ENCODE results near the gene CSAD.
A peak's percentile ranks its signal among the peaks of the same experiment; 100 is the strongest.

CSAD gene

GRCh38 chr12:53201639-53202038 is 20.9 kb upstream of the CSAD start:
- peak overlapping the region in 3 of 21 experiments; percentile 58 to 75 (median 64) for H3K27ac ChIP-seq
- H3K4me3 ChIP-seq, result no peak overlapping the region

- Histone ChIP-seq H3K27ac (peak overlapping the region in 7 of 21 experiments; percentile 17 to 75 (median 59)), H3K4me3 (no peak overlapping the region)
Measured at GRCh38 chr12:53201177-53201541, 20.4 kb upstream of the CSAD start.

GRCh38 chr12:53200458-53201176 is 19.9 kb upstream of the CSAD start:
- peak overlapping the region in 8 of 21 experiments; percentile 17 to 75 (median 58) for H3K27ac ChIP-seq

GRCh38 chr12:53200107-53200457 is 19.4 kb upstream of the CSAD start:
- no peak overlapping the region for H3K4me3 ChIP-seq
- H3K27ac ChIP-seq, result peak overlapping the region in 5 of 21 experiments; percentile 53 to 75 (median 63)

More at GRCh38 chr12:53200458-53201176, 19.9 kb upstream of the CSAD start:
- H3K4me3 ChIP-seq, result no peak overlapping the region

DNA sequence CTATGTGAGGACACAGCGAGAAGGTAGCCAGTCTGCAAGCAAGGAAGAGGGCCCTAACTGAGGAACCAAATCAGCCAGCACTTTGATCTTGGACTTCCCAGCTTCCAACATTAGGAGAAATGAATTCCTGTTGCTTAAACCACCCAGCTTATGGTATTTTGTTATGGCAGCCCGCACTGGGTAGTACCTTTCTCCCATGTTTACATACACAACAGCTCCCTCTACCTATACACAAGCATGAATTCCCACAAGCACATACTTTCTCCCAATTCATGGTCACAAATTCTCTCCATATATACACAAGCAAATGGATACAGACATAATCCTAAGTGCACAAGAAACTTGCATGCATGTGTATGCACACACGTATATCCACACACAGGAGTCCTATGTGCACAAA is 19.0 kb upstream of the CSAD start:
- Histone ChIP-seq H3K4me3 (no peak overlapping the region), H3K27ac (peak overlapping the region in 1 of 21 experiments; percentile 75)

- H3K4me3 ChIP-seq, result no peak overlapping the region
- peak overlapping the region in 3 of 21 experiments; percentile 30 to 75 (median 32) for H3K27ac ChIP-seq
Measured at GRCh38 chr12:53198486-53199110, 17.9 kb upstream of the CSAD start.

- Histone ChIP-seq H3K27ac (peak overlapping the region in 2 of 21 experiments; percentile 9 to 28), H3K4me3 (peak overlapping the region in 1 of 7 experiments; percentile 8)
Measured at GRCh38 chr12:53197011-53197640, 16.4 kb upstream of the CSAD start.

DNA sequence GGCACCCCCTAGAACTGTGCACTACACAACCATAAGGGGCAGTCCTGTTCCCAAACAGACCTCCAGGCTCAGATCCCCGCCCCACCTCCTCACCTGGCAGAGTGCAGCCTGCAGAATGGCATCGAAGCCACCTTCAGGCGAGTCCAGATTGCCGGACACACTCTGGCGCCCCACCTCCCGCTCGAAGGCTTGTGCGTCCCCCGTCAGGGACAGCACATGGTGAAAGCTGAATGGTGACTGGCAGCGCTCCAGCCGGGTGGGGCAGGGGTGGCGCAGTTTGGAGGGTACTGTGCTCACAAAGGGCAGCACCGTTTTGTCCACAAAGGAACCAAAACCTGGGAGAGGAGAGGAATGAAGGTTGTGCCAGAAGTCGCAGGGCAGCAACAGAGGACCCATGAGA is 15.8 kb upstream of the CSAD start:
- no peak overlapping the region for H3K4me3 ChIP-seq
- no peak overlapping the region for H3K27ac ChIP-seq

DNA sequence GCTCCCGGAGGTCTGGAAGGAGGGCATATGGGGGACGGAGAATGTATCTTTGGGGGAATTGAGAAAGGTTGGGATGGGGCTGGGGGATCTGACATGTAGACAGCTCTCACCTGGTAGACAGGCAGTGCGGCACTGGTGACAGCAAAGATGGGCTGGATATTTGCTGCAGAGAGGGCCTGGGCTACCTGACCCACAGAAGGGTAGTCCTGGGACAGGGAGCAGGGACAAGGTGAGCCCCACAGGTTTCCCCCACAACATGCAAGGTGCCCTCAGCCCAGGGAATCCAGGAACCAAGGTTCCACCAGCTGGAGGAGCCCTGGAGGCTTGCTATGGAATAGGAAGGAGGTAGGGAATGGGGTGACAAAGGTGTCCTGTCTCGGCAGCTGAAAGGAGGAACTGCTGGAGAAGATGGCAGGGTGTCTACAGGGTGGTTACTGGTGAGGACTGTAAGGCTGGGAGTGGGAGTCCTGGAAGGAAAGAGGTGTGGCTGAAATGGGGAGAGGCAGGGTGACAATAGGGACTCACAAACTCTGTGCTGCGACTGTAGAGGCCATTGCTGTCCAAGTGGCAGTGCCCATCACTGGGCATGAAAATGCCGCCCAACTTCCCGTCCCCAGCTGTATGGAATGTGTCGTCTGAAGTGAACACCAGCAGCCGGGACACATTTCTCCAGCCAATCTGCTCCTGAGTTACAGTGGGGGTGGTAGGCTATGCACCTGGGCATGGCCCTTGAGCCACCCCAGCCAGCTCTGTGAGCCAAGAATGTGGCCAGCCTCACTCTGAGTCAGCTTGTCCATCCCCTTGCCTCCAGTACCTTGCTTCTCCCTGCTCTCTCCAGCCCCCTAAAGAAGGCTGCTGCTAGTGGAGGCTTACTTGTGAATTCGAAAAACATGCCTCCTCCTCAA is 15.0 kb upstream of the CSAD start:
- Histone ChIP-seq H3K4me3 (no peak overlapping the region), H3K27ac (no peak overlapping the region)

- Histone ChIP-seq H3K27ac (no peak overlapping the region), H3K4me3 (no peak overlapping the region)
Measured at GRCh38 chr12:53194973-53195372, 14.2 kb upstream of the CSAD start.

DNA sequence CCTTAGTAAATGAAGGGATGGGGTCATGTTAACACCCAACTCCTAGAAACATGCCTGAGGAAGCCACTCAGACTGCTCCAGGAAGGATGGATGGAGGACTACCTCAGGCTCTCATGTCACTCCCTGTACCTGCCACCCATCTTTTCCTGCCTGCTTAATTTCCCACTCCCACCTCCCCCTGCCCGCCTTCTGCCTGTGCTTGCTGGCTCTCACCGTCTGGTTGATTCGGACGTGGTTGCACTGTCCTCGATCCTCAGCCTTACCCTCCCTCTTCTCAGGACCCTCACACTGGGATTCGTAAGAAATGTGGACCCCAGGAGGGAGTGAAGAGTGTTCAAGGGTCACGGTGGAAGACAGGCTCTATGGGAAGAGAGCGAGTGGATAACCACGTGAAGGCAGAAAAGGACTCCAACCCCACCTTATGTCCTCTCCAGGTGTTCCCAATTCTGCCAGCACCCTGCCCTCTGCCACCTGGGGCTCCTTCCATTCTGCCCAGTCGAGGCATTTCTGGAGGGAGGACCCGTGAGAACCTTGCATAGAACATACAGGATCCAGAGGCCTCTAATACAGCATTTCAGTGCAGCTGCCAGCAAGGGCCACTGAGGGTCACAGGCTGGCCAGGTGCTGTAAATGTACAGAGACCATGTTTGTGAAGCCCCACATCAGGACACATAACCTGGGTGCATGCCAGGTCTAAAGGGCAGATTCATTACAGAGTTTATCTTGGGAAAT is 13.4 kb upstream of the CSAD start:
- H3K4me3 ChIP-seq, result no peak overlapping the region
- no peak overlapping the region for H3K27ac ChIP-seq

DNA sequence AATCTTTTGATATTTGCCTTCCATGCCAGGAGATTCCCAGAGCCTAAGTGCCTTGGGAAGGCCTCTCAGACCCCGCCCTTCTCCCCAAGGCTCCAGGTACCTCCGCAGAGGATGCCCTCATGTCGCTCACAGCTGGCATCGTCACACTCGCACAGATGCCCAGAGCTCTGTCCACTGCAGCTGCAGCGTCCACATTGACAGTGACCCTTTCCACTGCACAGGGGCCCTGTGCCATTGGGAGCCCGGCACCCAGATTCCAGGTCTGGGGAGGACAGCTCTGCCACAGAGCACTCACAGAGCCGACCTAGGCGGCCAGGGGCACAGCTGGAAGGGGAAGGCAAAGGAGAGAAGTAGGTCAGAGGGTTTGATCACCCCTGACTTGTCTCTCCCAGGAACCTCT is 12.3 kb upstream of the CSAD start:
- Histone ChIP-seq H3K27ac (no peak overlapping the region), H3K4me3 (no peak overlapping the region)

GRCh38 chr12:53192531-53193021 is 11.9 kb upstream of the CSAD start:
- no peak overlapping the region for H3K4me3 ChIP-seq
- no peak overlapping the region for H3K27ac ChIP-seq

GRCh38 chr12:53191885-53192530 is 11.3 kb upstream of the CSAD start:
- Histone ChIP-seq H3K4me3 (no peak overlapping the region), H3K27ac (no peak overlapping the region)

DNA sequence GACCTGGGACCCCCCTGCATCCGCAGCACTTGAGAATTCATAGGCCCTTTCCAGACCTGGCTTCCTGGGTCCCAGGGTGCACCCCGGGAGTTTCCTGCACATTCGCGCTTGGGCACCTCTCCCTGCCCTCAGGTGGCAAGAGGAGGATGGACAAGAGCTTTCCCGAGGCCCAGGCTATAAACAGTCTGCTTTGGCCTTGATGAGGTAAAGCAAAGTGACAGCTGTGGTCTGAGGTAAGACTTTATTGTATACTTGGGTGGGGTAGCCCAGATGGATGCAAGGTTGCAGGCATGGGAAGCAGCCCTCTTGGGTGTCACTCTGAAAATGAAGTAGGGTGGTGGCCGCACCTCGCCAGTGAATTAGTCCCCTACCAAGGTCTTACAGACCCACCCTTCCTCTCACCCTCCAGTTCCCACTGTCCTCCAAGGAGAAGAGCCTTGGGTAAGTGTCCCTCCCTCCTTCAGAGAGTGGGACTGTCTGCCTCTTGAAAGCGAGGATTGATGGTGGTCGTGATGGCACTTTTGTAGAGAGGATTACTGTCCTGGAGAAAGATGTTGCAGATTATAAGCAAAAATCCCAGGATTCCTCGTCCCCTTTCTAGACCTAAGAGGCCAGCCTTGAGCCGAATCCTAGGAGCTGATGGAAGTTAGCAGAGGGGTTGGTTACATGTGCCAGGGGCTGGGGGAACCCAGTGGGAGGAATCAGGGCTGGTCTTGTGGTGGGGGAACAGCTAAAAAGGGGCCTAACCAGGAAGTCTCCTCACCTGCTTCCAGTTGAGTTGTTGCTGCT is 10.6 kb upstream of the CSAD start:
- no peak overlapping the region for H3K27ac ChIP-seq
- no peak overlapping the region for H3K4me3 ChIP-seq

- Histone ChIP-seq H3K27ac (peak overlapping the region in 2 of 21 experiments; percentile 1 to 35), H3K4me3 (no peak overlapping the region)
Measured at GRCh38 chr12:53190108-53190729, 9.5 kb upstream of the CSAD start.

GRCh38 chr12:53187145-53187899 is 6.6 kb upstream of the CSAD start:
- Histone ChIP-seq H3K27ac (peak overlapping the region in 1 of 21 experiments; percentile 22), H3K4me3 (no peak overlapping the region)

All from skin epidermis (tissue), 12 donors.